ENCODE results near the gene SERGEF. TPM values are rescaled to one million over a fixed set of nuclear protein-coding genes. Genes with fewer than 3 reads are reported as not detected.

Gene SERGEF
- total RNA-seq, 4 donors from 2014 or later = 11.8 to 34.7 (median 24.5) TPM

DNA sequence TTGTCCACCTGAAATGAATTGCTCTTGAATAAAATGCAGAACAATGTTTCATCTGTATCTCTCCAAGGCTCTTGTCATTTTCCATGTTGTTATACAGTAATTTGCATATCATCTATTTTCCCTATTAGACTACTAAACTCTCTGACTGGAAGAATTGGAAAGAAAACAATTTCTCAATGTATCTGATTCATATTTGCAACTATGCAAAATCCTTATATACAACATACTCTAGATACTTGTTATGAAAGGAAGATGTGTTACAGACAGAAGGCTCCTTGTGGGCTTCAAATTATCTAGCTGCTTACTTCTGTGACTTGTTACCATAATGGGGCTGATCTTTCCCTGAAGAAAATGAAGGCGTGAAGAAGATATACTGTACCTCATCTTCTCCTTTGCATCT, 9.6 kb upstream of the SERGEF start:
- DNase-seq = no peak
- H3K36me3 ChIP-seq = peaks cover 0 to 2% of the 10 kb centered on the region in 2 donors
- in situ Hi-C loops (cut with MboI; ENCODE audit: low sequenced_read_pairs in 4 of 4) = no loop called here
- no peak overlapping the region for H3K27ac ChIP-seq
- H3K4me3 ChIP-seq = no peak overlapping the region
- H3K9me3 ChIP-seq = no peaks in the 10 kb centered on the region
- no peaks in the 10 kb centered on the region for H3K27me3 ChIP-seq
- intact Hi-C loops (cut with DNase I; ENCODE audit: low total_unique reads) = no loop called here
- TF ChIP-seq POLR2A (IDR thresholded peaks at IDR 0.05) (no peak), CTCF (IDR thresholded peaks at IDR 0.05 in 4 of 5, conservative IDR thresholded peaks at IDR 0.05 in 1 of 5) (no peak)
- H3K4me1 ChIP-seq = no peaks in the 10 kb centered on the region
- ATAC-seq = no peak

DNA sequence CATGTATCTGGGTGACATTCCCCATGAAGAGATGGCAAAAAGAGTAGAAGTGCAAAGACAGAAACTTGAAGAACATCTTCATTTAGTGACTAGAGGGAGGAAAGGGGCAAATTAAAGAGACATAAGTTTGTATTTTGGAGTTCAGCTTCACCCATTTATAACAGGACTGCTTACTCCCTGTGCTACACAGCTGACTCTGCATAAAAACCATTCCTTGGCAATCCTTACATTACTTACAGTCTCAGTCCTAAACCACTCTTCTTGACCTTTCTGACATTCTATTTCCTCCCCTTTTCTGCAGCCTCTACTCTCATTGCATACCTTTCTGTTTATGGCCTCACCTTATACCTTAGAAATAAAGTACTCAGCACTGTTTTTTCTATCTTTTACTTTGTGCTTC, 6.8 kb upstream of the SERGEF start:
- Histone ChIP-seq H3K27me3 (no peaks in the 10 kb centered on the region), H3K4me1 (no peaks in the 10 kb centered on the region), H3K27ac (no peak overlapping the region), H3K4me3 (no peak overlapping the region), H3K9me3 (no peaks in the 10 kb centered on the region), H3K36me3 (peaks cover 0 to 2% of the 10 kb centered on the region in 2 donors)
- TF ChIP-seq POLR2A (IDR thresholded peaks at IDR 0.05) (no peak), CTCF (IDR thresholded peaks at IDR 0.05 in 4 of 5, conservative IDR thresholded peaks at IDR 0.05 in 1 of 5) (no peak)
- ATAC-seq (no peak), DNase-seq (no peak)
- intact Hi-C loops (cut with DNase I; ENCODE audit: low total_unique reads) = loop anchor here (10.0 kb wide), 2 partner anchors 375 to 675 kb away; partner anchors contain the start of genes LDHA and TMEM86A
- in situ Hi-C loops (cut with MboI; ENCODE audit: low sequenced_read_pairs in 4 of 4) = no loop called here

DNA sequence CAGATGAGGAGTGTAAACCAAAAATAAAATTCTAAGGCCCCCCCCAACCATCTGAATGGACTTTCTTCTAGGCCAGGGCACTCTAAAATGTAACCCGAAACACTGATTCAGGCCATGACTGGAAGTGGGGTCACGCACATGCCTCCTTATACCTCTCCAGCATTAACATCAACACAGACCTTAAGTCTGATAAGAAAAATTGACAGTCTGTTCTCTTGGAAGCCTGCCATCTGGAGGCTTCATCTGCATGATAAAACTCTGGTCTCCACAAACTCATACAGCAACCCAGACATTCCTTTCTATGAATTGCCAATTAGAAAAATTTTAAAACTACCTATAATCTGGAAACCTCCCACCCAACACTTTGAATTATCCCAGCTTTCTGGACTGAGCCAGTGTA, 3.9 kb upstream of the SERGEF start:
- Histone ChIP-seq H3K27me3 (no peaks in the 10 kb centered on the region), H3K4me3 (no peak overlapping the region), H3K36me3 (peaks cover 0 to 2% of the 10 kb centered on the region in 2 donors), H3K4me1 (peaks cover 5 to 14% of the 10 kb centered on the region in 2 donors), H3K27ac (no peak overlapping the region), H3K9me3 (no peaks in the 10 kb centered on the region)
- intact Hi-C loops (cut with DNase I; ENCODE audit: low total_unique reads) = loop anchor here (10.0 kb wide), 2 partner anchors 378 to 678 kb away; partner anchors contain the start of genes LDHA and TMEM86A
- ATAC-seq = no peak
- no peak for TF ChIP-seq CTCF (IDR thresholded peaks at IDR 0.05 in 4 of 5, conservative IDR thresholded peaks at IDR 0.05 in 1 of 5)
- no peak for TF ChIP-seq POLR2A (IDR thresholded peaks at IDR 0.05)
- no peak for DNase-seq
- in situ Hi-C loops (cut with MboI; ENCODE audit: low sequenced_read_pairs in 4 of 4) = no loop called here

DNA sequence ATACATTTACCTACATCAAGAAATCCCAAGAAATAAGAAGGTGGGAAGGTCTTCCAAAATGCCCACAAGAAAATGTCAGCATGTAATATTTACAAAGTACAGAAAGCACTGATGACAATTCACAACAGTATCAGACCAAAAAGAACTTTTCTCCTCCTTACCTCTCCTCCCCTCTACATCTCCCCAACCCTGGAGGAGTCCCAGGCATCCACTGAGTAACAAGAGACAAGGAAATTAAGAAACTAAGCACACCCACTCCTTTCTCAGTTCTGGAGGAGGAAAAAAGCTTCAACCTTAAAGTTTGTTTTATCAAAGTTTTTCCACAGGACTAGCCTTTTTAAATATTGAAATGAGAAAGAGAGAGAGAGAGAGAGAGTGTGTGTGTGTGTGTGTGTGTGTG, 2.0 kb upstream of the SERGEF start:
- Histone ChIP-seq H3K36me3 (peaks cover 0 to 2% of the 10 kb centered on the region in 2 donors), H3K4me1 (peaks cover 9 to 14% of the 10 kb centered on the region in 2 donors), H3K27me3 (no peaks in the 10 kb centered on the region), H3K27ac (no peak overlapping the region), H3K4me3 (no peak overlapping the region), H3K9me3 (no peaks in the 10 kb centered on the region)
- in situ Hi-C loops (cut with MboI; ENCODE audit: low sequenced_read_pairs in 4 of 4) = no loop called here
- ATAC-seq (no peak), DNase-seq (no peak)
- intact Hi-C loops (cut with DNase I; ENCODE audit: low total_unique reads) = loop anchor here (5.0 to 10.0 kb wide), 3 partner anchors 92 to 680 kb away; partner anchors contain the start of genes LDHA, SAAL1 and TMEM86A
- no peak for TF ChIP-seq POLR2A (IDR thresholded peaks at IDR 0.05)
- TF ChIP-seq CTCF (IDR thresholded peaks at IDR 0.05 in 4 of 5, conservative IDR thresholded peaks at IDR 0.05 in 1 of 5) = no peak
